NCI-H2196 (cell line): ENCODE results near the gene PRDM15.
A peak's percentile ranks its signal among the peaks of the same experiment; 100 is the strongest.
"Not testable (repeated sequence)": the region's sequence is repeated elsewhere in the genome, so short reads cannot be mapped to it uniquely, and the experiment has no call there.

Experiments
- DNase-seq: peaks from one replicate; lab custom pipeline; 2025; ENCODE audit not compliant: unreplicated experiment; lab: John Stamatoyannopoulos, UW

Gene PRDM15

GRCh38 chr21:41785262-41785661, 93.9 kb downstream of the PRDM15 start:
- DNase-seq, result not testable (repeated sequence)

- no peak for DNase-seq
Observed at GRCh38 chr21:41784456-41785102, 94.6 kb downstream of the PRDM15 start.

- DNase-seq, result peak; percentile 50
Observed at GRCh38 chr21:41783476-41784180, 95.5 kb downstream of the PRDM15 start.

- DNase-seq, result no peak
Observed at GRCh38 chr21:41781050-41781410, 98.1 kb downstream of the PRDM15 start.

- DNase-seq, result no peak
Observed at GRCh38 chr21:41780337-41781049, 98.7 kb downstream of the PRDM15 start.

GRCh38 chr21:41779659-41780058, 99.5 kb downstream of the PRDM15 start:
- peak; percentile 37 for DNase-seq

GRCh38 chr21:41778930-41779600, 100.1 kb downstream of the PRDM15 start:
- peak; percentile 38 for DNase-seq

- DNase-seq, result peak; percentile 79
Observed at GRCh38 chr21:41777951-41778815, 101.0 kb downstream of the PRDM15 start.

- no peak for DNase-seq
Observed at GRCh38 chr21:41776778-41777177, 102.4 kb downstream of the PRDM15 start.

- DNase-seq, result no peak
Observed at GRCh38 chr21:41775149-41775472, 104.0 kb downstream of the PRDM15 start.

- peak; percentile 79 for DNase-seq
Observed at GRCh38 chr21:41774467-41775148, 104.5 kb downstream of the PRDM15 start.

- DNase-seq, result no peak
Observed at GRCh38 chr21:41772351-41773080, 106.6 kb downstream of the PRDM15 start.

GRCh38 chr21:41771625-41771945, 107.6 kb downstream of the PRDM15 start:
- DNase-seq, result no peak

- no peak for DNase-seq
Observed at GRCh38 chr21:41770901-41771624, 108.1 kb downstream of the PRDM15 start.

GRCh38 chr21:41769933-41770332, 109.2 kb downstream of the PRDM15 start:
- no peak for DNase-seq

GRCh38 chr21:41769521-41769920, 109.6 kb downstream of the PRDM15 start:
- DNase-seq, result no peak

GRCh38 chr21:41769111-41769510, 110.0 kb downstream of the PRDM15 start:
- DNase-seq, result no peak

- peak; percentile 78 for DNase-seq
Observed at GRCh38 chr21:41768437-41769042, 110.6 kb downstream of the PRDM15 start.
